ENCODE measurements around the gene MIF.

DNA sequence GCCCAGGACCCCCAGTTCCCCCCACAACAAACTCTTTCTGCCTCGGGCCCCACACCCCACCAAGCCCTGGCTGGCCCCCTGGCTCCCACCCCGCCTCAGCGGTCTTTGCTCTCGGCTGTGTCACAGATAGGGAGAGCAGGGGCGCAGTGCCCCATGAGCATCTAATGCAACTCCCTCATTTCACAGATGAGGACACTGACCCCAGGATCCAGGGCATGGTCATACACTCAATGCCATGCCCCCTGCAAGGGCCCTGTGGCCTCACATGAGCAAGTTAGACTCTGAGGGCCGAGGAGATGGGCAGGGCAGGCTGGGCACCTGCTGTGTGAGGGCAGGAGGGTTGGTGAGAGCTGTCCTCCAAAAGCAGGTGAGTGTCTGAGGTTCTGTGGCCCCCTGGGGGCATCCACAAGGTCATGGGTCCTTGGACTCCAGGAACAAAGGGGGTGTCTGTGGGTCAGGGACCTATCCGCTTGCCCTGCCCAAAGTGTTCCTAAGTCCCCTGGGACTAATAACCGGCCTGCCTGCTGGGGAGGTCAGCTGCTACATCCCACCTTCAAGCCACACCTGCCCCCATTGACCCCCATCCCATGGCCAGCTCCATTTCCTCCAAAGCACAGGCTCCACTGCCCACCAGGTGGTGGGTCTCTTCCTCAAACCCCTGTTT, 2.5 kb downstream of the MIF start:
- TF ChIP-seq, protein P1, sequence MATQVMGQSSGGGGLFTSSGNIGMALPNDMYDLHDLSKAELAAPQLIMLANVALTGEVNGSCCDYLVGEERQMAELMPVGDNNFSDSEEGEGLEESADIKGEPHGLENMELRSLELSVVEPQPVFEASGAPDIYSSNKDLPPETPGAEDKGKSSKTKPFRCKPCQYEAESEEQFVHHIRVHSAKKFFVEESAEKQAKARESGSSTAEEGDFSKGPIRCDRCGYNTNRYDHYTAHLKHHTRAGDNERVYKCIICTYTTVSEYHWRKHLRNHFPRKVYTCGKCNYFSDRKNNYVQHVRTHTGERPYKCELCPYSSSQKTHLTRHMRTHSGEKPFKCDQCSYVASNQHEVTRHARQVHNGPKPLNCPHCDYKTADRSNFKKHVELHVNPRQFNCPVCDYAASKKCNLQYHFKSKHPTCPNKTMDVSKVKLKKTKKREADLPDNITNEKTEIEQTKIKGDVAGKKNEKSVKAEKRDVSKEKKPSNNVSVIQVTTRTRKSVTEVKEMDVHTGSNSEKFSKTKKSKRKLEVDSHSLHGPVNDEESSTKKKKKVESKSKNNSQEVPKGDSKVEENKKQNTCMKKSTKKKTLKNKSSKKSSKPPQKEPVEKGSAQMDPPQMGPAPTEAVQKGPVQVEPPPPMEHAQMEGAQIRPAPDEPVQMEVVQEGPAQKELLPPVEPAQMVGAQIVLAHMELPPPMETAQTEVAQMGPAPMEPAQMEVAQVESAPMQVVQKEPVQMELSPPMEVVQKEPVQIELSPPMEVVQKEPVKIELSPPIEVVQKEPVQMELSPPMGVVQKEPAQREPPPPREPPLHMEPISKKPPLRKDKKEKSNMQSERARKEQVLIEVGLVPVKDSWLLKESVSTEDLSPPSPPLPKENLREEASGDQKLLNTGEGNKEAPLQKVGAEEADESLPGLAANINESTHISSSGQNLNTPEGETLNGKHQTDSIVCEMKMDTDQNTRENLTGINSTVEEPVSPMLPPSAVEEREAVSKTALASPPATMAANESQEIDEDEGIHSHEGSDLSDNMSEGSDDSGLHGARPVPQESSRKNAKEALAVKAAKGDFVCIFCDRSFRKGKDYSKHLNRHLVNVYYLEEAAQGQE (IDR thresholded peaks at IDR 0.05), result no peak
- TF ChIP-seq RAD21 (IDR thresholded peaks at IDR 0.05), result no peak

All from liver (tissue), 2 donors.